ENCODE measurements around the gene PADI4. TPM values are rescaled to one million over a fixed set of nuclear protein-coding genes. Genes with fewer than 3 reads are reported as not detected.

PADI4 gene
- total and polyA plus RNA-seq, 2 experiments from 2014 or later: 0.45 to 0.52 TPM

DNA sequence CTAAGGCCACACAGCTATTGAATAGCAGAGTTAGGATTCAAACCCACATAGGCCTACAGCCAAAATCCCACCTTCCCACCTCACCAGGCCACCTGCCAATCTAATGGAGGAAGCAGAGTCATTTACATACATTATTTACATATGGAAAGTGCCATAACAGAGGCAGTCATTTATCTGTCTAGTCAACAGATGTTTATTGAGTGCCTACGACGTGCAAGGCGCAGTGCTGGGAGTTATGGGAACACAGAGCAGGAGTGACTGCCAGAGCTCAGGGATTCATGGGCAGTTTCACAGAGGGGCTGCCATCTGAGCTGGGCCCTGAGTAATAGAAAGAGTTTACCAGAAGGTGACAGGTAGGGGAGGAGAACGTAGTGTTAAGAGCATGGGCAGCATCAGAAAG lies 53.7 kb downstream of the PADI4 start:
- H3F3A ChIP-seq (replicated peaks; ENCODE audit: low read depth): no peaks in the 10 kb centered on the region
- no peaks in the 10 kb centered on the region for H3K36me3 ChIP-seq (ENCODE audit: insufficient read depth)
- H2AFZ ChIP-seq: no peak overlapping the region
- no peaks in the 10 kb centered on the region for H3K36me3 Mint-ChIP-seq (ENCODE audit: low read depth)
- no peak overlapping the region for H3K4me3 Mint-ChIP-seq
- no peaks in the 10 kb centered on the region for H3K27me3 ChIP-seq (ENCODE audit: insufficient read depth)
- no peak overlapping the region for H3K27ac Mint-ChIP-seq
- no peaks in the 10 kb centered on the region for H3K9me2 ChIP-seq (ENCODE audit: insufficient read depth)
- H3K4me1 ChIP-seq (ENCODE audit: insufficient read depth): no peaks in the 10 kb centered on the region
- peaks cover 3% of the 10 kb centered on the region for H3K27me3 Mint-ChIP-seq (ENCODE audit: insufficient read depth, low read depth, poor library complexity)
- ATAC-seq: no peak
- H3K4me1 Mint-ChIP-seq: peaks cover 4% of the 10 kb centered on the region; the same call in 2 of the 3 replicates
- TF ChIP-seq NANOG (IDR thresholded peaks at IDR 0.05; ENCODE audit: borderline replicate concordance) (no peak), POLR2AphosphoS5 (IDR thresholded peaks at IDR 0.05; ENCODE audit: low read depth) (no peak), JUNB (IDR thresholded peaks at IDR 0.05; ENCODE audit: unreplicated experiment) (no peak), ZNF114 (CRISPR knock-in tag; IDR thresholded peaks at IDR 0.05) (no peak), ZNF331 (CRISPR knock-in tag; IDR thresholded peaks at IDR 0.05; ENCODE audit: low read depth) (no peak), EZH2phosphoT487 (IDR thresholded peaks at IDR 0.05; ENCODE audit: unreplicated experiment) (no peak), CREB1 (CRISPR knock-in tag; IDR thresholded peaks at IDR 0.05; ENCODE audit: low read depth) (no peak)
- TF ChIP-seq, protein P1, sequence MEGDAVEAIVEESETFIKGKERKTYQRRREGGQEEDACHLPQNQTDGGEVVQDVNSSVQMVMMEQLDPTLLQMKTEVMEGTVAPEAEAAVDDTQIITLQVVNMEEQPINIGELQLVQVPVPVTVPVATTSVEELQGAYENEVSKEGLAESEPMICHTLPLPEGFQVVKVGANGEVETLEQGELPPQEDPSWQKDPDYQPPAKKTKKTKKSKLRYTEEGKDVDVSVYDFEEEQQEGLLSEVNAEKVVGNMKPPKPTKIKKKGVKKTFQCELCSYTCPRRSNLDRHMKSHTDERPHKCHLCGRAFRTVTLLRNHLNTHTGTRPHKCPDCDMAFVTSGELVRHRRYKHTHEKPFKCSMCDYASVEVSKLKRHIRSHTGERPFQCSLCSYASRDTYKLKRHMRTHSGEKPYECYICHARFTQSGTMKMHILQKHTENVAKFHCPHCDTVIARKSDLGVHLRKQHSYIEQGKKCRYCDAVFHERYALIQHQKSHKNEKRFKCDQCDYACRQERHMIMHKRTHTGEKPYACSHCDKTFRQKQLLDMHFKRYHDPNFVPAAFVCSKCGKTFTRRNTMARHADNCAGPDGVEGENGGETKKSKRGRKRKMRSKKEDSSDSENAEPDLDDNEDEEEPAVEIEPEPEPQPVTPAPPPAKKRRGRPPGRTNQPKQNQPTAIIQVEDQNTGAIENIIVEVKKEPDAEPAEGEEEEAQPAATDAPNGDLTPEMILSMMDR (conservative IDR thresholded peaks at IDR 0.05; ENCODE audit: low read depth in 2 of 2): no peak
- no peaks in the 10 kb centered on the region for H4K20me1 ChIP-seq (replicated peaks; ENCODE audit: insufficient read depth)
- no peaks in the 10 kb centered on the region; the same call in 2 of the 3 replicates for H3K9me3 Mint-ChIP-seq
- H3K4me3 ChIP-seq: no peak overlapping the region
- H3K79me2 ChIP-seq (replicated peaks; ENCODE audit: insufficient read depth): no peaks in the 10 kb centered on the region
- no peak overlapping the region for H3K4me2 ChIP-seq
- no peak overlapping the region for H3K27ac ChIP-seq (ENCODE audit: low read depth)
- DNase-seq (ENCODE audit: low spot score): no peak

DNA sequence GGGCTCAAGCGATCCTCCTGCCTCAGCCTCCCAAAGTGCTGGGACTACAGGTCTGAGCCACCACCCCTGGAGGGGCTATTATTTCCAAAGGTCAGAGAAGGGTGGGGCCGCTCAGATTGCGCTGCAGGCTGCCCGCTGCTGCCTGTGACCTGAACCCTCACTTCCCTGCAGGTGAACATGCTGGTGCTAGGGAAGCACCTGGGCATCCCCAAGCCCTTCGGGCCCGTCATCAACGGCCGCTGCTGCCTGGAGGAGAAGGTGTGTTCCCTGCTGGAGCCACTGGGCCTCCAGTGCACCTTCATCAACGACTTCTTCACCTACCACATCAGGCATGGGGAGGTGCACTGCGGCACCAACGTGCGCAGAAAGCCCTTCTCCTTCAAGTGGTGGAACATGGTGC lies 55.4 kb downstream of the PADI4 start:
- DNase-seq (ENCODE audit: low spot score) (no peak), ATAC-seq (no peak)
- no peaks in the 10 kb centered on the region for H3K36me3 Mint-ChIP-seq (ENCODE audit: low read depth)
- Histone ChIP-seq H3K4me1 (ENCODE audit: insufficient read depth) (no peaks in the 10 kb centered on the region), H3K4me2 (no peak overlapping the region), H3K27ac (ENCODE audit: low read depth) (no peak overlapping the region), H3K9me2 (ENCODE audit: insufficient read depth) (no peaks in the 10 kb centered on the region), H3K36me3 (ENCODE audit: insufficient read depth) (no peaks in the 10 kb centered on the region), H3K27me3 (ENCODE audit: insufficient read depth) (no peaks in the 10 kb centered on the region), H4K20me1 (replicated peaks; ENCODE audit: insufficient read depth) (no peaks in the 10 kb centered on the region), H3K79me2 (replicated peaks; ENCODE audit: insufficient read depth) (no peaks in the 10 kb centered on the region), H3K4me3 (no peak overlapping the region), H2AFZ (no peak overlapping the region), H3F3A (replicated peaks; ENCODE audit: low read depth) (no peaks in the 10 kb centered on the region)
- H3K4me1 Mint-ChIP-seq: peaks cover 2% of the 10 kb centered on the region; the same call in 1 of the 3 replicates
- no peaks in the 10 kb centered on the region for H3K27me3 Mint-ChIP-seq (ENCODE audit: insufficient read depth, low read depth, poor library complexity)
- H3K9me3 Mint-ChIP-seq: no peaks in the 10 kb centered on the region; the same call in 2 of the 3 replicates
- H3K4me3 Mint-ChIP-seq: no peak overlapping the region; the same call in 2 of the 3 replicates
- H3K27ac Mint-ChIP-seq: no peak overlapping the region
- no peak for TF ChIP-seq POLR2AphosphoS5 (IDR thresholded peaks at IDR 0.05; ENCODE audit: low read depth)
- TF ChIP-seq, protein P2, sequence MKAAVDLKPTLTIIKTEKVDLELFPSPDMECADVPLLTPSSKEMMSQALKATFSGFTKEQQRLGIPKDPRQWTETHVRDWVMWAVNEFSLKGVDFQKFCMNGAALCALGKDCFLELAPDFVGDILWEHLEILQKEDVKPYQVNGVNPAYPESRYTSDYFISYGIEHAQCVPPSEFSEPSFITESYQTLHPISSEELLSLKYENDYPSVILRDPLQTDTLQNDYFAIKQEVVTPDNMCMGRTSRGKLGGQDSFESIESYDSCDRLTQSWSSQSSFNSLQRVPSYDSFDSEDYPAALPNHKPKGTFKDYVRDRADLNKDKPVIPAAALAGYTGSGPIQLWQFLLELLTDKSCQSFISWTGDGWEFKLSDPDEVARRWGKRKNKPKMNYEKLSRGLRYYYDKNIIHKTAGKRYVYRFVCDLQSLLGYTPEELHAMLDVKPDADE (IDR thresholded peaks at IDR 0.05): no peak
- no peak for TF ChIP-seq STAT1 (IDR thresholded peaks at IDR 0.05; ENCODE audit: unreplicated experiment)
- no peak for TF ChIP-seq ZNF331 (CRISPR knock-in tag; IDR thresholded peaks at IDR 0.05; ENCODE audit: low read depth)
- TF ChIP-seq, protein P3, sequence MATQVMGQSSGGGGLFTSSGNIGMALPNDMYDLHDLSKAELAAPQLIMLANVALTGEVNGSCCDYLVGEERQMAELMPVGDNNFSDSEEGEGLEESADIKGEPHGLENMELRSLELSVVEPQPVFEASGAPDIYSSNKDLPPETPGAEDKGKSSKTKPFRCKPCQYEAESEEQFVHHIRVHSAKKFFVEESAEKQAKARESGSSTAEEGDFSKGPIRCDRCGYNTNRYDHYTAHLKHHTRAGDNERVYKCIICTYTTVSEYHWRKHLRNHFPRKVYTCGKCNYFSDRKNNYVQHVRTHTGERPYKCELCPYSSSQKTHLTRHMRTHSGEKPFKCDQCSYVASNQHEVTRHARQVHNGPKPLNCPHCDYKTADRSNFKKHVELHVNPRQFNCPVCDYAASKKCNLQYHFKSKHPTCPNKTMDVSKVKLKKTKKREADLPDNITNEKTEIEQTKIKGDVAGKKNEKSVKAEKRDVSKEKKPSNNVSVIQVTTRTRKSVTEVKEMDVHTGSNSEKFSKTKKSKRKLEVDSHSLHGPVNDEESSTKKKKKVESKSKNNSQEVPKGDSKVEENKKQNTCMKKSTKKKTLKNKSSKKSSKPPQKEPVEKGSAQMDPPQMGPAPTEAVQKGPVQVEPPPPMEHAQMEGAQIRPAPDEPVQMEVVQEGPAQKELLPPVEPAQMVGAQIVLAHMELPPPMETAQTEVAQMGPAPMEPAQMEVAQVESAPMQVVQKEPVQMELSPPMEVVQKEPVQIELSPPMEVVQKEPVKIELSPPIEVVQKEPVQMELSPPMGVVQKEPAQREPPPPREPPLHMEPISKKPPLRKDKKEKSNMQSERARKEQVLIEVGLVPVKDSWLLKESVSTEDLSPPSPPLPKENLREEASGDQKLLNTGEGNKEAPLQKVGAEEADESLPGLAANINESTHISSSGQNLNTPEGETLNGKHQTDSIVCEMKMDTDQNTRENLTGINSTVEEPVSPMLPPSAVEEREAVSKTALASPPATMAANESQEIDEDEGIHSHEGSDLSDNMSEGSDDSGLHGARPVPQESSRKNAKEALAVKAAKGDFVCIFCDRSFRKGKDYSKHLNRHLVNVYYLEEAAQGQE (IDR thresholded peaks at IDR 0.05; ENCODE audit: unreplicated experiment): no peak
- no peak for TF ChIP-seq NANOG (IDR thresholded peaks at IDR 0.05; ENCODE audit: borderline replicate concordance)
- TF ChIP-seq JUNB (IDR thresholded peaks at IDR 0.05; ENCODE audit: unreplicated experiment): no peak
- TF ChIP-seq EZH2phosphoT487 (IDR thresholded peaks at IDR 0.05; ENCODE audit: unreplicated experiment): no peak
- no peak for TF ChIP-seq CREB1 (CRISPR knock-in tag; IDR thresholded peaks at IDR 0.05; ENCODE audit: low read depth)
- TF ChIP-seq, protein P1 (conservative IDR thresholded peaks at IDR 0.05; ENCODE audit: low read depth in 2 of 2): no peak

Measured in GM23338 (cell line).